Mesenchymal stem cell (in vitro differentiated cells and primary cell): Measurements from ENCODE around the gene AFM.

Source experiments
- DNase-seq: peaks from one replicate; pipeline ENCODE4 v3.0.0-alpha.2; 2013
- H2AFZ ChIP-seq: one replicate; pipeline ENCODE4 v1.6.1; 2013; ENCODE audit warnings: low read depth, mild to moderate bottlenecking, control low read depth, inconsistent platforms, low read length, moderate library complexity
- H2AK5ac ChIP-seq: 2 replicates; pipeline ENCODE4 v1.6.1; 2013; ENCODE audit warnings: low read length, moderate library complexity, mild to moderate bottlenecking, inconsistent platforms; ENCODE audit not compliant: severe bottlenecking
- H2BK120ac ChIP-seq: one replicate; pipeline ENCODE4 v1.6.1; 2013; ENCODE audit warnings: low read depth, mild to moderate bottlenecking, inconsistent platforms, low read length, moderate library complexity
- H2BK12ac ChIP-seq, 2 experiments: one replicate each; pipeline ENCODE4 v1.6.1; 2013; ENCODE audit warnings: inconsistent platforms in 2 of 2, low read length in 2 of 2, mild to moderate bottlenecking in 2 of 2, moderate library complexity in 2 of 2, control low read depth in 1 of 2
- H2BK15ac ChIP-seq: one replicate; pipeline ENCODE4 v1.6.1; 2013; ENCODE audit warnings: mild to moderate bottlenecking, low read depth, inconsistent platforms; ENCODE audit not compliant: poor library complexity, severe bottlenecking
- H2BK5ac ChIP-seq: 2 replicates; pipeline ENCODE4 v1.6.1; 2013; ENCODE audit warnings: low read depth, mild to moderate bottlenecking, low read length, control low read depth, inconsistent platforms; ENCODE audit not compliant: poor library complexity, severe bottlenecking
- H3K14ac ChIP-seq, 2 experiments: one replicate each; pipeline ENCODE4 v1.6.1; 2013; ENCODE audit warnings: inconsistent platforms in 2 of 2, low read length in 2 of 2, control low read depth in 1 of 2, mild to moderate bottlenecking in 1 of 2, moderate library complexity in 1 of 2
- H3K18ac ChIP-seq, 2 experiments: one replicate each; pipeline ENCODE4 v1.6.1; 2013; ENCODE audit warnings: inconsistent platforms in 2 of 2, low read length in 2 of 2, control low read depth in 1 of 2, low read depth in 1 of 2, mild to moderate bottlenecking in 1 of 2
- H3K23ac ChIP-seq, 2 experiments: one replicate each; pipeline ENCODE4 v1.6.1; 2013; ENCODE audit warnings: inconsistent platforms in 2 of 2, low read length in 2 of 2, mild to moderate bottlenecking in 2 of 2, moderate library complexity in 2 of 2, control low read depth in 1 of 2
- H3K27ac ChIP-seq: 2 replicates; pipeline ENCODE4 v1.5.1; 2013; ENCODE audit warnings: mild to moderate bottlenecking, moderate library complexity, low read length, control low read depth, inconsistent platforms; ENCODE audit not compliant: poor library complexity, severe bottlenecking
- H3K27me3 ChIP-seq, 2 experiments: 2 replicates each; pipeline versions ENCODE4 v1.6.1 to v1.7.0; 2013; ENCODE audit warnings: low read length in 2 of 2, mild to moderate bottlenecking in 2 of 2, moderate library complexity in 2 of 2, control low read depth in 1 of 2, inconsistent platforms in 1 of 2; ENCODE audit not compliant: control insufficient read depth in 1 of 2, insufficient read depth in 1 of 2
- H3K36me3 ChIP-seq, 2 experiments: 2 replicates each; pipeline versions ENCODE4 v1.6.1 to v1.7.0; 2013; ENCODE audit warnings: low read length in 2 of 2, control low read depth in 1 of 2, inconsistent platforms in 1 of 2, low read depth in 1 of 2, mild to moderate bottlenecking in 1 of 2; ENCODE audit not compliant: insufficient read depth in 2 of 2, control insufficient read depth in 1 of 2
- H3K4ac ChIP-seq, 2 experiments: one replicate each; pipeline ENCODE4 v1.6.1; 2013; ENCODE audit warnings: inconsistent platforms in 2 of 2, low read length in 2 of 2, mild to moderate bottlenecking in 2 of 2, moderate library complexity in 2 of 2, control low read depth in 1 of 2, low read depth in 1 of 2
- H3K4me1 ChIP-seq: 2 replicates; pipeline ENCODE4 v1.6.1; 2013; ENCODE audit warnings: low read depth, low read length, control low read depth; ENCODE audit not compliant: control insufficient read depth, insufficient read depth
- H3K4me2 ChIP-seq: 2 replicates; pipeline ENCODE4 v1.6.1; 2013; ENCODE audit warnings: low read length, mild to moderate bottlenecking, inconsistent platforms; ENCODE audit not compliant: poor library complexity, severe bottlenecking
- H3K4me3 ChIP-seq, 2 experiments: 2 replicates each; pipeline versions ENCODE4 v1.5.1 to v1.7.0; 2013; ENCODE audit warnings: low read length in 2 of 2, mild to moderate bottlenecking in 2 of 2, control low read depth in 1 of 2, low read depth in 1 of 2; ENCODE audit not compliant: insufficient read depth in 1 of 2
- H3K79me1 ChIP-seq: replicated peaks from 2 replicates; pipeline ENCODE4 v1.6.1; 2013; ENCODE audit warnings: mild to moderate bottlenecking, control low read depth, low read length, inconsistent platforms; ENCODE audit not compliant: poor library complexity, severe bottlenecking
- H3K9ac ChIP-seq: 2 replicates; pipeline ENCODE4 v1.7.0; 2013; ENCODE audit warnings: mild to moderate bottlenecking, low read length, moderate library complexity
- H3K9me3 ChIP-seq: 2 replicates; pipeline ENCODE4 v1.7.0; 2013; ENCODE audit warnings: mild to moderate bottlenecking, low read length; ENCODE audit not compliant: control insufficient read depth
- H4K8ac ChIP-seq: one replicate; pipeline ENCODE4 v1.6.1; 2013; ENCODE audit warnings: inconsistent platforms, mild to moderate bottlenecking, low read length, moderate library complexity
- H4K91ac ChIP-seq: one replicate; pipeline ENCODE4 v1.6.1; 2013; ENCODE audit warnings: mild to moderate bottlenecking, low read length, inconsistent platforms
- WGBS: methylation state at CpG from one replicate; pipeline ENCODE4 v1.1.7; 2013; ENCODE audit warnings: mixed read lengths; 5-methylcytosine and 5-hydroxymethylcytosine counted together

AFM gene

GRCh38 chr4:73460913-73461522, 20.5 kb upstream of the AFM start:
- Histone ChIP-seq H3K4me1 (no peaks in the 10 kb centered on the region), H3K23ac (no peak overlapping the region), H3K79me1 (no peaks in the 10 kb centered on the region), H2BK5ac (no peak overlapping the region), H3K4me2 (no peak overlapping the region), H3K14ac (no peak overlapping the region), H4K91ac (no peak overlapping the region), H3K27ac (no peak overlapping the region), H3K9ac (no peak overlapping the region), H3K4ac (no peak overlapping the region), H2AFZ (no peak overlapping the region), H3K36me3 (no peaks in the 10 kb centered on the region), H2AK5ac (no peak overlapping the region), H4K8ac (no peak overlapping the region), H3K27me3 (no peaks in the 10 kb centered on the region), H3K9me3 (no peaks in the 10 kb centered on the region), H2BK15ac (no peak overlapping the region), H3K18ac (no peak overlapping the region), H2BK12ac (no peak overlapping the region), H2BK120ac (no peak overlapping the region), H3K4me3 (no peak overlapping the region)
- no peak for DNase-seq
- 82% methylated on average over 2 of the region's 4 CpGs for WGBS

- H3K18ac ChIP-seq, result no peak overlapping the region
- WGBS, result no CpG with 5 or more reads among the region's 3 CpGs
- H2BK12ac ChIP-seq, result no peak overlapping the region
- no peak overlapping the region for H2AFZ ChIP-seq
- H3K14ac ChIP-seq, result no peak overlapping the region
- H2BK120ac ChIP-seq, result no peak overlapping the region
- no peak overlapping the region for H3K4ac ChIP-seq
- H4K91ac ChIP-seq, result no peak overlapping the region
- H2AK5ac ChIP-seq, result no peak overlapping the region
- no peak overlapping the region for H3K4me3 ChIP-seq
- DNase-seq, result no peak
- H3K79me1 ChIP-seq, result no peaks in the 10 kb centered on the region
- no peak overlapping the region for H3K23ac ChIP-seq
- H3K27ac ChIP-seq, result no peak overlapping the region
- H3K9me3 ChIP-seq, result peaks cover 11% of the 10 kb centered on the region
- H2BK15ac ChIP-seq, result no peak overlapping the region
- H2BK5ac ChIP-seq, result no peak overlapping the region
- no peak overlapping the region for H4K8ac ChIP-seq
- no peaks in the 10 kb centered on the region for H3K4me1 ChIP-seq
- H3K9ac ChIP-seq, result no peak overlapping the region
- no peaks in the 10 kb centered on the region for H3K27me3 ChIP-seq
- no peaks in the 10 kb centered on the region for H3K36me3 ChIP-seq
- no peak overlapping the region for H3K4me2 ChIP-seq
Measured at GRCh38 chr4:73468170-73468569, 13.4 kb upstream of the AFM start.

DNA sequence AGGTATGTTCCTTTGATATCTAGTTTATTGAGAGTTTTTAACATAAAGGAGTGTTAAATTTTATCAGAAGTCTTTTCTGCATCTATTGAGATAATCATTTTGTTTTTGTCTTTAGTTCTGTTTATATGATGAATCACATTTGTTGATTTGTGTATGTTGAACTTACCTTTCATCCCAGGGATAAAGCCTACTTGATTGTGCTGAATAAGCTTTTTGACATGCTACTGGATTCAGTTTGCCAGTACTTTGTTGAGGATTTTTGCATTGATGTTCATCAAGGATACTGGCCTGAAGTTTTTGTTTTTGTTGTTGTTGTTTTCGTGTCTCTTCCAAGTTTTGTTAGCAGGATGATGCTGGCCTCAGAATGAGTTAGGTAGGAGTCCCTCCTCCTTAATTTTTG, 10.8 kb upstream of the AFM start:
- Histone ChIP-seq H3K18ac (no peak overlapping the region), H4K91ac (no peak overlapping the region), H3K27ac (no peak overlapping the region), H2BK15ac (no peak overlapping the region), H2AK5ac (no peak overlapping the region), H2BK5ac (no peak overlapping the region), H3K9me3 (peaks cover 30% of the 10 kb centered on the region), H3K4me2 (no peak overlapping the region), H4K8ac (no peak overlapping the region), H2AFZ (no peak overlapping the region), H3K14ac (no peak overlapping the region), H3K27me3 (no peaks in the 10 kb centered on the region), H3K79me1 (no peaks in the 10 kb centered on the region), H3K4me1 (no peaks in the 10 kb centered on the region), H3K23ac (no peak overlapping the region), H3K4ac (no peak overlapping the region), H2BK120ac (no peak overlapping the region), H3K9ac (no peak overlapping the region), H2BK12ac (no peak overlapping the region), H3K36me3 (no peaks in the 10 kb centered on the region), H3K4me3 (no peak overlapping the region)
- 81% methylated on average over 1 of the region's 1 CpG for WGBS
- DNase-seq, result no peak

DNA sequence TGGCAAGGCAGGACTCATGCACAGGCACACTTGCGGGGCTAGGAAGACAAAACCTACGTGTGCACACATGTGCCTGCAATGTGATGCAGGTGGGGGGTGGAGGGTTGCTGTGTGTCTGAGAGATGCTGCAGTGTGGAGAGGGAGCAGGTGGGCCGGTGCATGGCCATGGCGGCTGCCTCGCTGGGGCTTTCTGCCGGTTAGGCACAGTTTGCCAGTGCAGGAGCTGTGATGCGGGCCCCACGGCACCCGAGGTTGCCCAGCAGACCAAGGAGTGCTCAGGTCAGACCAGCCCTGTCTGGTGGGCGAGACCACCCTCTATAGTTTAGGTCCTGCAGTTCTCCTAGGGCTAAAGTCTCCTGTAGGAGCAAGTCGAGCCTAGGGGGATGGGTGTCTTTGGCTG, 4.4 kb upstream of the AFM start:
- DNase-seq, result no peak
- 82% methylated on average over 9 of the region's 11 CpGs for WGBS
- Histone ChIP-seq H3K36me3 (no peaks in the 10 kb centered on the region), H2BK15ac (no peak overlapping the region), H2BK12ac (no peak overlapping the region), H3K4me3 (no peak overlapping the region), H3K27me3 (peaks cover 0 to 6% of the 10 kb centered on the region in 2 experiments), H3K9ac (no peak overlapping the region), H3K4ac (no peak overlapping the region), H3K9me3 (peaks cover 29% of the 10 kb centered on the region), H2AK5ac (no peak overlapping the region), H2BK5ac (no peak overlapping the region), H3K79me1 (no peaks in the 10 kb centered on the region), H3K27ac (no peak overlapping the region), H4K91ac (no peak overlapping the region), H3K4me2 (no peak overlapping the region), H3K18ac (no peak overlapping the region), H3K14ac (no peak overlapping the region), H4K8ac (no peak overlapping the region), H3K4me1 (no peaks in the 10 kb centered on the region), H2BK120ac (no peak overlapping the region), H2AFZ (no peak overlapping the region), H3K23ac (no peak overlapping the region)
